T-helper 2 cell (primary cell): Measurements from ENCODE around the gene CBFA2T2.
"Not testable (repeated sequence)": the region's sequence is repeated elsewhere in the genome, so short reads cannot be mapped to it uniquely, and the experiment has no call there.

Experiments used
- DNase-seq, 5 experiments: peaks; one replicate each; pipeline versions ENCODE4 v3.0.0 to v3.0.0-alpha.2; 2012 to 2022

Gene CBFA2T2

DNA sequence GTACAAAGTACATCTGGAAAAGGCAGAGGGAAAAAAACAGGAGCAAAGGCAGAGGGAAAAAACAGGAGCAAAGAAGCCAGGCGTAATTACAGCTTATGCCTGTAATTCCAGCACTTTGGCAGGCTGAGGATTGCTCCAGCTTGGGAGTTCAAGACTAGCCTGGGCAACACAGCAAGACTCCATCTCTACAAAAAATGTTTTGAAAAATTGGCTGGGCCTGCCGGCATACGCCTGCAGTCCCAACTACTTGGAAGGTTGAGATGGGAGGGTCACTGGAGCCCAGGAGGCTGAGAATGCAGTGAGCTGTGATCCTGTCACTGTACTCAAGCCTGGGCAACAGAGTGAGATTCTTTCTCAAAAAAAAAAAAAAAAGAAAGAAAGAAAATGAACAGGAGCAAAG, 19.0 kb upstream of the CBFA2T2 start:
- DNase-seq, result no peak

DNA sequence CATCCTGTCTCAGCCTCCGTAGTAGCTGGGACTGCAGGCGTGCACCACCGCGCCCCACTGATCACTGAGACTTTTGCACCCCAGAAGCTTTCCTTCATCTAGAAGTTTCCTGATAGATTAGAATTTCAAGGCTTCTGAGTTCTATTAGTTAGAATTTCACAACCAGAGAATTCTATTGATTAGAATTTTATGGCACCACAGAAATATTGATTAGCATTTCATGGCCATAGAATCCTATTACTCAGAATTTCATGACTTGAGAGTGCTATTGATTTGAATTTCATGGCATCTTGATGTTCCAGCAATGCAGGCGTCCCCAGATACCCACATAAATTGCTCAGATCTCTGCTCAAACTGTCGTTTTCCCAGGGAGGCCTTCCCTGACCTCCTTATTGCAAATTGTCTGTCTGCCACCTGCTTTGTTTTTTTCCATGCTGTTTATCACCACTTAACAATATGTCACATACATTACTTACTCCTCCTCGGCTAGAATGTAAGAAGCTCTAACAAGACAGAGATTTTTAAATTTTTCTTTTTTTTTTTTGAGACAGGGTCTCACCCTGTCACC, 16.9 kb upstream of the CBFA2T2 start:
- no peak for DNase-seq

DNA sequence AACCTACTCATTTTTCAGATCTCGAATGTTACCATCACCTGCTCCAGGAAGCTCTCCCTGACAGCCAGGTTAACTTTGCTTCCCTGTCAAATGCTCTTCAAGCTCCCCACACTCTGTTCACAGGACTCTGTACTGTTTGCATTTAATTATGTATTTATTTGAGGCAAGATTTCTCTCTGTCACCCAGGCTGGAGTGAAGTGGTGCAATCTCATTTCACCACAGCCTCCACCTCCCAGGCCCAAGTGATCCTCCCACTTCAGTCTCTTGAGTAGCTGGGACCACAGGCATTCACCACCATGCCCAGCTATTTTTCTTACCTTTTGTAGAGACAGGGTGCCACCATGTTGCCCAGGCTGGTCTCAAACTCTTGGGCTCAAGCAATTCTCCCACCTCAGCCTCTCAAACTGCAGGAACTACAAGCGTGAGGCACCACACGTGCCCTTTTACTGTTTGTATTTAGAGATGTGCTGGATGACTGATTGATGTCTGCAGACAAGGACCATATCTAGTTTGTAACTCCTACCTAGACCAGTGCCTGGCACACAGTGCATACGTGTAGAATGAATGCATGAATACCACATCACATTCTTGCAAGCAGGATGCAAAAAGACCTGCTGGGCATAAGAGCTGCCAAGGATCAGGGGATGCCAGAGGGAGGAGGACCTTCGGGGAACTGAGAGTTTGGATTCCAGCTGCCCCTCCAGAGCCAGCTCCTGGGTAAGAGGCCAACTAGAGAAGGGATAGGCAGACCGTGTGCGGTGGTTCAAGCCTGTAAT, 15.6 kb upstream of the CBFA2T2 start:
- no peak for DNase-seq

DNA sequence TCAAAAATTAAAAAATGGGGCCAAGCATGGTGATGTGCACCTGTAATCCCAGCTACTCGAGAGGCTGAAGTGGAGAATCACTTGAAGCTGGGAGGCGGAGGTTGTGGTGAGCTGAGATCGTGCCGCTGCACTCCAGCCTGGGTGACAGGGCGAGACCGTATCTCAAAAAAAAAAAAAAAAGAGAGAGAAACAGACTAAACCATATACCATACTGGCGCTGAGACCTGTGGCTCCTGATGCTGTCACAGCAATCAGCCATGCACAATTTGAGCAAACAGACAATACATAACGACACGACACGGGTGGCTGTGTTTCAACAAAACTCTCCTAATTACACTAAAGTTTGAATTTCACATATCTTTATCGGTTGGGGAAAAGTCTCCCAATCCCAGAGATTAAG, 14.9 kb upstream of the CBFA2T2 start:
- DNase-seq, result no peak

DNA sequence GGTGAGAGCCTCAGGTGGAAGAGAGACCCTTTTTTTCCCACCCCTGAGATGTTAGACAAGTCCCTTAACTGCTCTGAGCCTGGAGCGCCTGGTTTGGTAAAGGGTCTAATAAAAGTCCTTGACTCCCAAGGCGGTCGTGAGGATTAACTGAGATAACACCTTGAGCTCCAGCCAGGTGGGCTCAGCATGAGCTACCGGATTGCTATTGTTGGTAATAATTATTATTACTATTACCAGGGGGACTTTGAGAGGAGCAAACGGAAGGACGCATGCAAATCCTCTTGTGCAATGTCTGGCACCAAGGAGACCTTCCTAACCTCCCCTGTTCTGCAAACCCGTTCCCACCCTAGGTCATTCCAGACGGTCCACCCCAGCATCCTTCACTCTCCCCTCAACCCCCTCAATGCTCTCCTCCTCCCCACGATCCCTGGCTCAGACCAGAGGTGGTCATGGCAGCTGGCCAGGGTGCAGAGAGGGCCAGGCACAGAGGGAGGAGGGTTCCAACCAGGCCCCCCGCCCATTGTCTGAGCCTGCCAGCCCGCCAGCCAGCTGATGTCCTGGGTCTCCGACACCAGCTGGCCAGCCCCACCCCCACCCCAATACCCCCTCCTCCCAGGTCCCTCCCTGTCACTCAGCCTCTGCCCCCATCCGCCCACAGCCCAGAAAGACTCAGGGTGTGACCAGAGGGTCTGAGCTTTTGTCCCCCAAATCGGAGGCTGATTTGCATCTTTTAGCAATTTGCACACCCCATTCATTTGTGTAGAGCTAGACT, 14.3 kb upstream of the CBFA2T2 start:
- DNase-seq, result no peak

DNA sequence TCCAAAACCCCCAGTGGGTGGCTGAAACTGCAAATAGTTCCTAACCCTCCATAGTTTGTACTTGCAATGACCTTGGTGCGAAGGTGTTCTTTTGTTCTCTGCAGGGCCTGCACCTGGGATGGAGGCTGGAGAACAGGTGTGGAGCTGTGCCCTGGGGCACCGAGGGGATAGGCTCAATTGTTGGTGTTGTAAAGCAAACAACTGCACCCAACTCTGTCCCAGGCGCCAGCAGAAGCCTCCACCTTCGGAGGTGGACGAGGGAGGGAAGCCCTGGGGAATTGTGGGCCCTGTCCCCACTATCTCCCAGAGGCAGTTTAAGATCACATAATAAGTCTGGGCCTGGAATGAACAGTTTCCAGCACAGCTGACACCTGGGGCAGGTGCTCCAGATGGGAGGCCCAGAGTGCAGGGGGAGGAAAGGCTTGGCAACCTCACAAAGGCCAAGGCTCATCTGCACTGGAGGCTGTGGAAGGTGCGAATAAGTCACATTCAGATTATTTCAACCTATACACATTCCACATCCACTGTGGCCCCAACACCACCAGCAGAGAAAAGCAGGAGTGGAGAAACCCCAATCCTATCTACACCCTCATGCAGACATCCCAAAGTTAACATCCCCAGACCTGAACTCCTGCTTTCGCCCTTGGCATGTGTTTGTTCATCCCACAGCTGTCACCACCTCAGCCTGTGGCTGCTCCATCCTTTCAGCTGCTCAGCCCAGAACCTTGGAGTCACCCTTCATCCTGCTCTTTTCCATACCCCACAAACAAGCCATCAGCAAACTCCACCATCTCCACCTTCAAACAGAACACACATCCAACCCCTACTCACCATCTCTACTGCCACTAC, 12.3 kb upstream of the CBFA2T2 start:
- DNase-seq, result no peak

DNA sequence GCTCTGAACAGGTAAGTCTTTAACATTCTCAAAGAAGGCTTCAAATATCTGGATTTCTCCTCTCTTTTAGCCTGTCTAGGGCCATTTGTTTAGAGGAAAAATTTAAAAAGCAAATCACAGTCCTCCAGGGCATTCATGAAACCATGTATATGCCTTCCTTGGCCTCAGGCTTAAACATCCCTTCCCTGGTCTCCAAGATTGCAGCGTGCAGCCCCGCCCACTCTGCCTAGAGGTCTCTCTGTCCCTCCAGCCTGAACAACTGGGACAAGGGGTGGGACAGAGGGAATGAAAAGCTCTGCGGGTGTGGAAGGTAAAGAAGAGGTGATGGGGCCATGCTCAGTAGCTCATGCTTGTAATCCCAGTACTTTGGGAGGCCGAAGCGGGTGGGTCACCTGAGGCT, 9.8 kb upstream of the CBFA2T2 start:
- DNase-seq, result no peak

DNA sequence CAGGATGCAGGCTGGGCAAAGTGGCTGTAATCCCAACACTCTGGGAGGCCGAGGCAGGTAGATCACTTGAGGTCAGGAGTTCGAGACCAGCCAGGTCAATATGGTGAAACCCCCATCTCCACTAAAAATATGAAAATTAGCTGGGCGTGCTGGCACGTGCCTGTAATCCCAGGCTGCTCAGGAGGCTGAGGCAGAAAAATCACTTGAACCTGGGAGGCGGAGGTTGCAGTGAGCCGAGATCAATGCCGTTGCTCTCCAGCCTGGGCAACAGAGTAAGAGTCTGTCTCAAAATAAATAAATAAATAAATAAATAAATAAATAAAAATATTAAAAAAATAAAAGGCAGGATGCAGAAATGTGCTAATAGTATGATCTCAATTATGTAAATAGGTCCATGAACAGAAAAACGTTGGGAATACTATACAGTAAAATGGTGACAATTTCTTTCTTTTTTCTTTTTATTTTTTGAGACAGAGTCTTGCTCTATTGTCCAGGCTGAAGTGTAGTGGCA, 8.4 kb upstream of the CBFA2T2 start:
- no peak for DNase-seq

DNA sequence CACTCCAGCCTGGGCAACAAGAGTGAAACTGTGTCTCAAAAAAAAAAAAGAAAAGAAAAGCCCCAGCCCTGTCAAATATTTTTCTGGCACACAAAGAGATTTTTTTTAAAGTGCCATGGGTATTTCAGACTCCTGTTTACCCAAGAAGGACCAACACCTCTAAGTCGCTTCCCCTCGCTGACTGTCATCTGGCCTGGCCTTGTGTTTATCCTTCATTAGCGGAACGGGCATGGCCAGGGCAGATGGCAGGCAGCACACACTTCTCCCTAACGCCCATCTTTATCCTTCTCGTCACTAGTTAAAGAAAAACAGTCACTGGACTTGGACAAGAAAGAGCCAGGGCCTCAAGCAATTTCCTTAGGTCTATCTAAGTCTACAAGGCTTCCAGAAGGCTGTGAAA, 7.3 kb upstream of the CBFA2T2 start:
- no peak for DNase-seq

DNA sequence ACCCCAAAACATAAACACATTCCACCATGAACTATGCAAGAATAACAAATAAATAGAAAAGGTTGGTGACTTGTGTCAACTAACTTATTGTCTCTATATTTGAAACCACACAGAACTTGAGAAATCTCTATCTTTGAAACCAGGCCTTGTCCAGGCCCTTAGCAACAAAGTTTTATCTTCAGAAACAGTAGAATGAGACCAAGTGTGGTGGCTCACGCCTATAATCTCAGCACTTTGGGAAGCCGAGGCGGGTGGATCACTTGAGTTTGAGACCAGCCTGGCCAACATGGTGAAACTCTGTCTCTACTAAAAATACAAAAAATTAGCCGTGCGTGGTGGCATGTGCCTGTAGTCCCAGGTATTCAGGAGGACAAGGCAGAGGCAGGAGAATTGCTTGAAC, 6.7 kb upstream of the CBFA2T2 start:
- DNase-seq, result not testable (repeated sequence)

DNA sequence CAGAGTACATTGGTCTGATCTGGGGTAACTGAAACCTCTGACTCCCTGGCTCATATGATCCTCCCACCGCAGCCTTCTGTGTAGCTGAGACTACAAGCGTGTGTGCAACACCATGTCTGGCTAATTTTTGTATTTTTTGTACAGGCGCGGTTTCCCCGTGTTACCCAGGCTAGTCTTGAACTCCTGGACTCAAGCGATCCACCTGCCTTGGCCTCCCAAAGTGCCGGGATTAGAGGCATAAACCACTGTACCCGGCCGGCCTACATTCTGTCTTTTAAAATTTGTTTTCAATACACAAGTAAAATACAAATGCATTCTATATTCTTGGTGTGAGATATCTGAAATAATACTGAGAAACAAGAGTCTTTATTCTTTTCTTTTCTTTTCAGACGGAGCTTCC, 1.7 kb upstream of the CBFA2T2 start:
- DNase-seq, result no peak

DNA sequence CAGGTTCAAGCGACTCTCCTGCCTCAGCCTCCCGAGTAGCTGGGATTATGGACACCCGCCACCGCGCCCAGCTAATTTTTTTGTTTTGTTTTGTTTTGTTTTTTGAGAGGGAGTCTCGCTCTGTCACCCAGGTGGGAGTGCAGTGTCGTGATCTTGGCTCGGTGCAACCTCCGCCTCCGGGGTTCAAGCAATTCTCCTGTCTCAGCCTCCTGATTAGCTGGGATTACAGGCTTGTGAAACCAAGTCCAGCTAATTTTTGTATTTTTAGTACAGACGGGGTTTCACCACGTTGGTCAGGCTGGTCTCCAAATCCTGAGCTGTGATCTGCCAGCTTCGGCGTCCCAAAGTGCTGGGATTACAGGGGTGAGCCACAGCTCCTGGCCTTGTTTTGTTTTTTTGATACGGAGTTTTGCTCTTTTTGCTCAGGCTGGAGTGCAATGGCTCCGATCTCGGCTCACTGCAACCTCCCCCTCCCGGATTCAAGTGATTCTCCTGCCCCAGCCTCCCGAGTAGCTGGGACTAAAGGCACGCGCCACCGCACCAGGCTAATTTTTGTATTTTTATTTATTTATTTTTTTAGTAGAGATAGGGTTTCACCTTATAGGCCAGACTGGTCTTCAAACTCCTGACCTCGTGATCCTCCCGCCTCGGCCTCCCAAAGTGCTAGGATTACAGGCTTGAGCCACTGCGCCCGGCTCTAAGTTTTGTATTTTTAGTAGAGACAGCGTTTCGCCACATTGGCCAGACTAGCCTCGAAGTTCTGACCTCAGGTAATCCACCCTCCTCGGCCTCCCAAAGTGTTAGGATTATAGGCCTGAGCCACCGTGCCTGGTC, 1.0 kb upstream of the CBFA2T2 start:
- DNase-seq, result not testable (repeated sequence)

DNA sequence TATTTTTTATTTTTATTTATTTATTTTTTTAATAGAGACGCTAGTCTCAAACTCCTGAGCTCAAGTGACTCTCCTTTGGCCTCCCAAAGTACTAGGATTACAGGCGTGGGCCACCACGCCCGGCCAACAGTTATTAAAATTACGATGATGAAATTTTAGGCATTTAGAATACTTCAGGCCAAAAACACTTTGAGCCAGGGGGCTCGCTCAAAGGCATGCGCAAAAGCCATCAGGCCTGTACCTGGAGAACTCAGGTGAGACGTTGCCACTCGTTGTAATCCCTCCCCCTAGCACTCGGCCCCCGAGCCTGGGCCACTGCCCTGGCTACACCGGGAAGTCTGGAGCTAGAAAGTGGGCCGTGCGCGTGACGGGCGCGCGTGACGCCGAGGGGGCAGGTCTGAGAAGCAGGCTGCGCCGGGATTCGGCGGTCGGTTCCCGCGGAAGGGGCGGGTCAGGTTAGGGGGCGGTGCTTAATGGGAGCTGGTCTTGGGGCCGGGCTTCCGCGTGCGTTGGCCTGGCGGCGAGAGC, 337 bp upstream of the CBFA2T2 start:
- DNase-seq, result peak; percentile 97 to 99 (median 99)

DNA sequence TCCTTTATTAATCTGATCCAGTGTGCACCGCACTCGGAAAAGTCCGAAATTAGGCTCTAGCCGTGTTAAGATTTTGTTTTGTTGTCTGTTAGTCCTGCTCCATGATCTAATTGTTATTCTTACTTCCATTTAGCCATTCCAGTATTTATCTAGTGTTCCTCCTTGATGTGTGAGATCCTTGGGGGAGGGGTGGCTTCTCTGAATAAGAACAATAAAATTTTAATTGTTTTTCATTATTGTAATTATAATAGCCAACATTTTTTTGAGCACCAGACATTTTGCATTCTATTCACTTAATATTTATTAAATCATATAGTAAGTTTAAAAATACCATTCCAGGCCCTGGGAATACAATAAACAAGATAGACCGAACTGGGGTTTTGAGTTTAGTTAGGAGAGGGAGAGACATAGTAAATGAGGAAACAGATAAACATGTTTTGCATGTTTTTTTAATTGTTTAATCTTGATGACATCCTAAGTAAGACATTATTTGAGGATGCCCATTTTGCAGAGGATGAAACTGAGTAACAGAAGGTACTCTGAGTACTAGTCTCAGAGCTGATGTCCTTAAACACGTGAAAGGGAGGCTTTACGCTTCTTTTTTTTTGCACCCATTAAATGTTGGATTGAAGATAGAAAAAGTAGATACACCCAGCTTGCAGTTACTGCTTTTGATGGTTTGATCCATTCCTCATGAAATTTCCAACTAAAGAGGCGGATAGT, 1.2 kb downstream of the CBFA2T2 start:
- DNase-seq, result no peak

DNA sequence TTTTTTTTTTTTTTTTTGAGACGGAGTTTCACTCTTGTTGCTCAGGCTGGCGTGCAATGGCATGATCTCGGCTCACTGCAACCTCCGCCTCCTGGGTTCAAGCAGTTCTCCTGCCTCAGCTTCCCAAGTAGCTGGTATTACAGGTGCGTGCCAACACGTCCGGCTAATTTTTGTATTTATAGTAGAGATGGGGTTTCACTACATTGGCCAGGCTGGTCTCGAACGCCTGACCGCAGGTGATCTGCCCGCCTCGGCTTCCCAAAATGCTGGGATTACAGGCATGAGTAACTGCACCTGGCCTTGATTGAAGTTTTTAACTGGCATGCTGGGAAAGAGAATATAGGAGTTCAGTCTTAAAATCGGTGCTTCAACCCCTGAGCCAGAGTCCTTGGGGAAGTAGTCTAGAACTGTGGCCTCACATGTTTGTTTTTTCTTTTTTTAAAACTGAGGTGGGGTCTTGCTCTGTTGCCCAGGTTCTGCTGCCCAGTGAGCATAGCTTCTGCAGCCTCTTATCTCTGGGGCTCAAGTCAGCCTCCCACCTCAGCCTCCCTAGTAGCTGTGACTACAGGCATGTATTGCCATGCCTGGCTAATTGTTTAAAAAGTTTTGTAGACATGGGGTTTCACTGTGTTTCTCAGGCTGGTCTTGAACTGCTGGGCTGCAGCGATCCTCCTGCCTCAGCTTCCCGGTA, 3.3 kb downstream of the CBFA2T2 start:
- no peak for DNase-seq

DNA sequence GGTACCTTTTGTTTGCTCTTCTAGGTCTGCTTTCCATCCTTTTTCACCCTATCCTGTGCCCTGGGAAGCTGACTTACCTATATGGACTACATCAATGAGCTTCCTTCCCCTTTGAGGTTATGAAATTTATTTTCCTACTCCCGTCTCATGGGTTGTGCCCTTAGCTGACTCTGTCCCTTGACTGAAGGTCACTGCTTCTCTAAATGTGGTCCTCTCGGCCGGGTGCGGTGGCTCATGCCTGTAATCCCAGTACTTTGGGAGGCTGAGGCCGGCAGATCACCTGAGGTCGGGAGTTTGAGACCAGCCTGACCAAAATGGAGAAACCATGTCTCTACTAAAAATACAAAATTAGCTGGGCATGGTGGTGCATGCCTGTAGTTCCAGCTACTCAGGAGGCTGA, 6.9 kb downstream of the CBFA2T2 start:
- not testable (repeated sequence) for DNase-seq

DNA sequence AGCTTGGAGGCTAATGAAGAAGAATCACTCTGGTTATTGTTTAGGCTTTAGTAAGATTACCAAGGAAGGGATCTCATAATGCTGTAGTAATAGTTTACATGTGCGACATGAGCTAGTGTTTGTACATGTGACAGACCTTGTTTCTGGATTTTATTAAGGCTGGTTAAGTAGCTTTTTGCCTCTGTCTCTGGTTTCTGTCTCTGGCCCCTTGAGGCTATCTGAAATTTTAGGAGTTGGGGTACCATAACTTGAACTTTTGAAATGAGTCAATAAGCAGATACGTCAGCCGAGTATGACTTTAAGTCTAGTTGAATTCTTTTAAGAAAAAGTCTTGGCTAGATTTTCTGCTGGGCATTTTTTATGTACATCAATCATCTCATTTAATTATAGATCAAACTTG, 9.5 kb downstream of the CBFA2T2 start:
- no peak for DNase-seq

DNA sequence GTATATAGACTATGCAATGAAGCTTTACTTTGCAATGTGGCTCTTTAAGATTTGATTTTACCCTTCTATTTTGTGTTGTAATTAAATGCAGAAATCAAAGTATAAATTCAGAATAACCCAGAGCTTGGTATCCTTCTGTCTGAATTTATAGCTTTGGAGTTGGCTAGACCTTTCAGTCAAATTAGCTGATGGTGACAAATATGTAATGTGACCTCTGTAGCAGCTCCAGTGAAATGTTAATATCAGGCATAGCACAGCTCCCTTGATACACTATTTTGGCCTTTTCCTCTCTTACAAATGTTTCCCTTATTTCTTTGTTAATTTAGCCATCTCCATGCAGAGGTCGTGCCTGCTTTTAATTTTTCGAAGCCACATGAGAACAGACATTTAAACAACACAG, 11.1 kb downstream of the CBFA2T2 start:
- no peak for DNase-seq

DNA sequence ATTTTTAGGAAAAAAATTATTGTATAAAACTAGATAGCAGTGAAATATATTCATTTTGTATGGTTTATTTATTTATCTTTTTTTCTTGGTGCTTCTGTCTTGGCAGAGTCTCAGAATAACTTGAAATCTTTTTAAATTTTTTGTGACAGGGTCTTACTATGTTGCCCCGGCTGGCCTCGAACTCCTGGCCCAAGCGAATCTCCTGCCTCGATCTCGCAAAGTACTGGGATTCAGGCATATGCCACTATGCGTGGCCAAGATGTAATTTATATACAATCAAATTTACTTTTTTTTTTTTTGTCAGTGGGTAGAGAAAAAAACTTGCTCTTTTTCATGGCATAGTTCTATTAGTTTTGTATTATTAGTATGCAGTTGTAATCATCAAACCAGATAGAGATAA, 13.7 kb downstream of the CBFA2T2 start:
- no peak for DNase-seq

DNA sequence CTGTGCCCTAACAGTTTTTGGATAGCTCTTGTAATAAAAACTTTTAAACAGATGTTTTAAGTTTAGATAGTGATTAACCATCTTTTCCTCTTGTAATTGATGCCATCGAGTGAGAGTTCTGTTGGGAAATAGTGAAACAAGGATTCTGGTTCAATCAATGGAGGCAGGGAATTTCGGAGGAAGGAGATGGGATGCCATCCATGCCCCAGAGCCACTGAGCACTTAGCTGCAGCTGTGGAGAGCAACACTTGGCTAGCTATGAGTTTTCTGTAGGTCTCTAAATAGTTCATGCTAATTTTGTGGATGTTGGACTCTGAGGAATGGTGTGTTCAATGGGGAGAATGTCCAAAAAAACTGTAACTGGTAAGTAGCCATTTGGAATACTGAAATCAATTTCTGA, 16.7 kb downstream of the CBFA2T2 start:
- no peak for DNase-seq
